NCI-H1105 (cell line): ENCODE data around the gene PRKCZ.

Experiments used
- DNase-seq: peaks from one replicate; lab custom pipeline; 2025; lab: John Stamatoyannopoulos, UW

PRKCZ gene

DNA sequence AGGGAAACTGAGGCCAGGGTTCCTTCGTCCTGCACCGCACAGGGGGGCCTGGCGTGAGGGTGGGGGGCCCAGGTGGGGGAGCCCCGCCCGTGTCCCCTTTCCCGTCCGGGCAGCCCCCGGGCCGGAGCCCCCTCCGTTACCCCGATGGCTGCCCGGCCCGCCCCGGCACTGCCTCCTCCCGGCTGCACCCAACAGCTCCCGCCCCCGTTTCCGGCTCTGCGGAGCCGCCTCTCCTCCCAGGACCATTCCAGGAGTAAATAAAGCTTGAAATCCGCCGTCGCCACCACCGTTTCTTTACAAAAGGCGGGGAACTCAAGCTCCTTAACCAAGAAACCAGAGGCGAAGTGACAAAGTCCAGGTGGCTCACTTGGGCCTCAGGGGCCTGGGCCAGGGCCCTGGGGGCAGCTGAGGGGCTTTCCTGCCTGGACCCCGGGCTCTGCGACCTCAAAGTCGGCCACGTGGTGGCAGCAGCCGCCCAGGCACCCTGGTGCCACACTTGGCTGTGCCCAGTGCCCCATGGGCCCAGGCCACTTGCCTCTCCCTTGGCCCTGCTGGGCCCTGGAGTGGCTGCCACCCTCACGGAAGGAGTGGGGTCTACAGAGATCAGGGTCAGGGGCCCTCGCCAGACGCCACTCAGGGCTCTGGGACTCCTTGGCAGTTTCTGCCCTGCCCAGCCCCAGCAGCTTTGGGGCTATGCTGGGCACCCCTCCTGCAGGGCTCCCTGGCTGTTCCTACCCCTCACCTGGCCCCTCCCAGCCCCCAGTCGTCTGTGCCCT, 144.9 kb downstream of the PRKCZ start:
- peak; percentile 70 for DNase-seq

DNA sequence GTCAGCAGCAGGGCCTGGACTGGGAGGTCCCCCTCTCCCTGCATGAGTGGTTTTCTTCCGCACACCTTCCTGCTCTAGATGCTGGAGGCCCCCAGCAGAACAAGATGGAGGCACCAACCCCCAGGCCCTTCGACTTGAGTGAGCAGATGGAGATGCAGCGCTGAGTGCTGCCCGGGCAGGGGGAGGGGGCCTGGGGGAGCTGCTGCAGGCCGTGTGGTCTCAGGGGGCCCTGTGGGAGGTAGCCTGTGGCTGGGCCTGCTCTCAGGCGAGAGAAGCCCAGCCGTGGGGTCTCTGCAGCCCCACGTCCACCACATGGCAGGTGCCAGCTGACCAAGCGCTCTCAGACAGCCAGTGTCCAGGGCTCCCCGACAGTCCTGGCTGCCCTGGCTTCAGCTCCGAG, 145.6 kb downstream of the PRKCZ start:
- no peak for DNase-seq

DNA sequence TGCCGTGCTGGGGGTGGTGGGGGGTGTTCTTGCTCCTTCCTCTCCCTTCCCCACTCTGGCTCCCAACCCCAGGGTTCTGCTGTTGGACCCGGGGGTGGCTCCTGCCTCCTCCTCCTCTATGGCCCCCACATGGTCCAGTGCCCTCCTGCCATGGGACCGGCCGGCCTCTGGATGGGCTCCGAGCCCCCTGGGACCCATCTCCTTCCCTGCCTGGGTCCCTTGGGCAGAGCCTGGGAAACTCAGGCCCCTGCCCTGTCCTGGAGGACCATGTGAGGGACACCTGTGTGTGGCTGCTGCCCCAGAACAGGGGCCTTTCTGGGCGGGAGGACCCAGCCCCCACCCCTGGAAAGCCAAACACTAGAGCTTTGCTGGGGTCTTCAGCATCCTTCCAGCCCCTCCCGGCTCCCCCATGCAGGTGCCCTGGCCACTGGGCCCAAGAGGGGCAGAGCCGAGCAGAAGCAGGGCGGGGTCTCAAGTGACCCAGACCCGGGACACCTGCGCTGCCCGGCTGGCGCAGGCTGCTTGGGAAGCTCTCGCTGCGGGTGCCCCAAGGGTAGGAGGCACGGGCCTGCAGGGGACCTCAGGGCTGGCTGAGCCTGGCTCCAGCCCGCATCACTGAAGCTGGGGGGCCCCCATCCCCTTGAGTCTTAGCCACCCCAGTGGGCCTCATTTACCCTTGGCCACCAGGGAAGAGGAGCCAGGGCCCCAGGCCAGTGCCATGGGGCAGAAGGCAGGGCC, 146.9 kb downstream of the PRKCZ start:
- DNase-seq: no peak

DNA sequence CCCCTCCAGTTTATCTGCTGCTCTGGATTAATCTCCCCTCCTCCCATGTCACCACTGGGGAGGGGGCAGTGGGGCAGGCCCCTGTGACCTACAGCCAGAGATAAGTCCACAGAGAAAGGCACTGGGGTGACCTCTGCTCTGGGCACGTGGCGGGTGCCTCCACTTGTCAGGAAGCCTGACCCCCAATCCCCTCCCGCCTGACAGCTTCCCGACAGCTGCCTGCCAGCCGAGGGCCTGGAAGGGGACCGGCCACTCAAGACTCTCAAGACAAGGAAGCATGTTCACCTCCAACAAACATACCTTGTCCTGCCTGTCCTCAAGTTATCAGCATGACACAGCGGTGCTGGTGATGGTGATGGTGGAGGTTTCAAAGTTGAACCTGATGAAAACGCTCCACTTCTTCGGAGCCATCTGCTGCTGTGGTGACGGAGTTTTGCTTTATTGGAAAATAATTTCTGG, 147.5 kb downstream of the PRKCZ start:
- no peak for DNase-seq

DNA sequence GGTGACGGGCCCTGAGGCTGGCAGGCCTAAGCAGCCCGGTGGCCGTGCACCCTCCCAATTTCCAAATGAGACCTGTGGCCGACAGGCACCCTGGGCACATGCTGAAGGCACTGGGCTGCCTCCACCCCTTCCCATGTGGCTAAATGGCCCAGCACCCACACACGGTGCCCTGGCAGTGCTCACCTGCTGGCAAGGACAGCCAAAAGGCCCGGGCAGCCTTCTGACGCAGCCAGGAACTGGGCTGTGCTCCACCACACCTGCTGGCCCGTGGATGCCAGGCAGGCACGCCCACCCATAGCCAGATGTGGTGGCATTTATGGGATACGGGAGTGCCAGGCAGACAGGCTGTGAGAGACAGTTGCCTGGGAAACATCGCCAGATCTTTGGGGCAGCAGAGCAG, 148.4 kb downstream of the PRKCZ start:
- no peak for DNase-seq

DNA sequence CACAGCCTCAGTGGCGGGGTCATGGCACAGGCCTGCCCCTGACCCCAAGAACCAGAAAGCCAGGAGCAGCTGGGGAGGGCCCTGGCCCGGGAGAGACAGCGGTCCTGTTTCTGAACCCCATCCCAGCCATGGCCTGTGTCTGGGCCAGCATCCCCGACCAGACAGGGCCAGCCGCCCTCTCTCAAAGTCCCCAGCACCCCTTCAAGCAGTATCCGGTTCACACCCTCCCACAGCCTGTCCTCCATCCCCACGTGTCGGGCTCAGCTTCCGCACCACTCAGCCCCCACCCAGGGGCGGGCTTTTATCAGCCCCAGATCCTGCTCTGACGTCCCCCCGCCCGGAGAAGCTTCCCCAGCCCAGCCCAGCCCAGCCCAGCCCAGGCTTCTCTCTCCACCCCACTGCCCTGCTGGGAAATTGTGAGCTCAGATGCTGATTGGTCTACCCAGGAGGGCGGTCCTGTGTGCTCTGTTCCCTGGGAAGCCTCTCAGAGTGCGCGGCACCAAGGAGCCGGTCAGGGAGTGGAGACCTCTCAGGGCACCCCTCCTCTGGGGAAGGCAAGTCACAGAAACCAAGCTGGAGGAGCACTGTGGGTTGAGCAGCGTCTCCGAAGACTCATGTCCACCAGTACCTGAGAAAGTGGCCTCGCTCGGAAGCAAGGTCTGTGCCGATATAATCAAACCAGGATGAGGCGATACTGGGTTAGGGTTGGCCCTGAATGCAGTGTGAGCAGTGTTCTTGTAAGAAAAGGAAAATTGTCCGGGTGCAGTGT, 149.0 kb downstream of the PRKCZ start:
- no peak for DNase-seq

DNA sequence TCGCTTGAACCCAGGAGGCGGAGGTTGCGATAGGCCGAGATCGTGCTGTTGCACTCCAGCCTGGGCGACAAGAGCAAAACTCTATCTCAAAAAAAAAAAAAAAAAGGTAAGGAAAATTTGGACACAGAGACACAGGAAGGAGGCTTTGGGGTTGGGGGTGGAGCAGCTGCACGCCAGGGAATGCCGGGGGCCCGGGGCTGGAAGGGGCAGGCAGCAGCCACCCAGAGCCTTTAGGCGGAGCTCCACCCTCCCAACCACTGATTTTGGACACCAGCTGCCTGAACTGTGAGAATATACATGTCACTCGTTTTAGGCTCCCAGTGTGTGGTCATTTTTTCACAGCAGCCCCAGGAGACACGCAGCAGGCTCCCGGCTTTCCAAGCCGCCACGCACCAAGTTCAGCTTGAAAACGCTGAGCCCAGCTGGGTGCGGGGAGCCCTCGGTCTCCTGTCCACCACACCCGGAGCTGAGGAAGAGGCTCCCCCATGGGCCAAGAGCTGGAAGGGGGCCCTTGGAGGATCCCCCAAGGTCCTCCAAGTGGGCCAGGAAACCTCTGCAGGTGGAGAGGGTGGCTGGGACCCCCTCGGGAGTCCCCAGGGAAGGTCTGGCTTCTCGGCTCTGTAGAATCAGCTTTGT, 150.2 kb downstream of the PRKCZ start:
- no peak for DNase-seq

DNA sequence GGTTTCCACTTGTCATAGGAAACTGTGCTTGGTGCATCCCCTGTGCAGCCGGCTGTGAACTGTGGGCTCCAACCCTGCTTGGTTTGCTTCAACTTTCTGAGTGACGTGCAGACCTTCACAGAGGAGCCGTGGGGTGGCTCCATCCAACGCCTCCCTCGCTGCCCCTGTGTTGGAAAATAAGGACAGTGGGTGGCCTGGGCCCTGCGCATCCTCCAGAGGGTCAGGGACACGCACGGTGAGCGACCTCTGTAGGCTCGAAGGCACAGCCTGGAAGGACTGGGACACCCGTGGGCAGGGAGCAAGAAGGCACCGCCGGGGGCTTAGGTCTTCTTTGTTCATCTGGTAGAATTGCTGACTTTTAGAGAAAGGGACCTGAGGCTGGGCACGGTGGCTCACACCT, 150.9 kb downstream of the PRKCZ start:
- no peak for DNase-seq

DNA sequence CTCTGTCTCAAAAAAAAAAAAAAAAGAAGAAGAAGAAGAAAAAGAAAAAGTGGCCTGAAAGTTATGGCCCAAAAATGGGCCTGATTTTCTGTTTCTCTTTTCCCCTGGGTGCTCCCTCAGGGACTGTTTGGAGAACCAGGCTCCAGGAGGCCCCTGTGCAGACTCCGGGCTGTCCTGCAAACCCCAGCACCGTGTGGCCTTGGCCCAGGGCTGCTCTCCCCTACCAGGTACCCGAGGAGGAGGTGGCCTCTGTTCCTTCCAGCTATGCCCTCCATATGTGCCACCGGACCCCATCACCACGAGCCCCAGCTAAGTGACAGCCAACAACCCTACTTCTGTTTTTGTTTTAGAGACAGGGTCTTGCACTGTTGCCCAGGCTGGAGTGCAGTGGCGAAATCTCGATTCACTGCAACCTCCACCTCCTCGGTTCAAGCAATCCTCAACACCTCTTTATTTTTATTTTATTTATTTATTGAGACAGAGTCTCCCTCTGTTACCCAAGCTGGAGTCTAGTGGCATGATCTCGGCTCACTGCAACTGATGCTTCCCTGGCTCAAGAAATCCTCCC, 151.9 kb downstream of the PRKCZ start:
- DNase-seq: no peak

DNA sequence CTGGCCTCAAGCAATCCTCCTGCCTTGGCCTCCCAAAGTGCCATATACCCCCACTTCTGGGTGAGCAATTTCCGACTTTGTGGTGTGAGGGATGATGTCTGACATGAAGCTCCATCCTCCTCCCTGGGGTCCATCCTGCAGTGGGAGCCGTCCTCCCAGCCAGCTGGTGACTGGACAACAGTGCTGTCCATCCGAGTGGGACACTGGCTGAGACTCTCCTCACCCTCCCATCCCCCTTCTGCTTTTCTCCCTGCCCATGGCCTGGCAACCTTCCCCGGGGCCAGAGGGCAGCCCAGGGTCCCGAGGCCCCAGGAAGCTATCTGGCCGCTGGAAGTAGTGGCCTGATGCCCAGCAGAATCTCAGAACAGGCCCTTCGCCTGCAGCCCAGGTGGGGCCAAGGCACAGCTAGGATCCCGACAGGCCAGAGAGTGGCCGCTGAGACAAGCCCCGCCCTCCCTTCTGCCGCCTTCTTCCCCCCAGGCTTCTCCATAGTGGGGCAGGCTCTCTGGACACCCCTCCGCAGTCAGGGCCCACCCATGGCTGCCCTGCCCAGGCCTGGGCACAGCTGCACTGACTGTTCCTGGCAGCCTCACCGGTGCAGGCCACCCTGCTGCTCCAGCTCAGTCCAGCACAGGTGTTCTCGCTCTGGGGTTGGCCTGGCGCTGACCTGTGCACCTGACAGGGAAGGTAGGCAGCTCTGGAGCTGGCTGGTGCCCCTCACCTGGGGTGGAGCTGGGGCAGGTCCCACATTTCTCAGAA, 152.8 kb downstream of the PRKCZ start:
- DNase-seq: no peak

DNA sequence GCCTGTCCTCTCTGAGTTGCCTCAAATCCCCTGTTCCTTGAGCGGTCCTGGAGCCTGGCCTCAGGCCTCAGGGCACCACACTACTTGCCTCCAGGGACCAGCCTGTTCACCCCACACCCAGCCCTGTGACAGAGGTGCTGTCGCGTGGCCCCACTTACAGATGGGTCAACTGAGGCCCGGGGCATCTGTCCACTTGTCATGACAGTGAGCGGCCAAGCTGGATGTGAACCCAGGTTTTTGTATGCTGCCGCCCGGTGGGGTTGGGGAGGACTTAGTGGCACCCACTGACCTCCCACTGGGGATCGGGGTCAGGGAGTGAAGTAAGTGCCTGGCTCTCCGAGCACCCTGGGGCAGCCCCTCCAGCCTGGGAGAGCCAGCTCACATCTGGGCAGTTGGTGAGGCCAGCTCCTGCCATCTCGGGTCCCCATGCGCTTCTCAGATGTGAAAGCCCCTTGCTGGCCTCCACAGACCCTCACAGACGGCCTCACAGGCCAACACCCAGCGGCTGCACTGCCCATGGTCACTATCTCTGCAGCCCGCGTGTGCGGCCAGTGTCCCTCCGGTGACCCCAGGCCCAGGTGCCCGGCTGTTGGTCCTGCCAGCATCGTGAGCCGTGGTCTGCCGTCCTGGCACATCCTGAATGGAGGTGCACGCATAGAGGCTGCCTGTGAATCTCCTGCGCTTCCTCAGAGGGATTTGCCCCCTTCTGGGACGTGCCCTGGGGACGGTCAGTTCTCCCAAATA, 153.6 kb downstream of the PRKCZ start:
- DNase-seq: no peak

DNA sequence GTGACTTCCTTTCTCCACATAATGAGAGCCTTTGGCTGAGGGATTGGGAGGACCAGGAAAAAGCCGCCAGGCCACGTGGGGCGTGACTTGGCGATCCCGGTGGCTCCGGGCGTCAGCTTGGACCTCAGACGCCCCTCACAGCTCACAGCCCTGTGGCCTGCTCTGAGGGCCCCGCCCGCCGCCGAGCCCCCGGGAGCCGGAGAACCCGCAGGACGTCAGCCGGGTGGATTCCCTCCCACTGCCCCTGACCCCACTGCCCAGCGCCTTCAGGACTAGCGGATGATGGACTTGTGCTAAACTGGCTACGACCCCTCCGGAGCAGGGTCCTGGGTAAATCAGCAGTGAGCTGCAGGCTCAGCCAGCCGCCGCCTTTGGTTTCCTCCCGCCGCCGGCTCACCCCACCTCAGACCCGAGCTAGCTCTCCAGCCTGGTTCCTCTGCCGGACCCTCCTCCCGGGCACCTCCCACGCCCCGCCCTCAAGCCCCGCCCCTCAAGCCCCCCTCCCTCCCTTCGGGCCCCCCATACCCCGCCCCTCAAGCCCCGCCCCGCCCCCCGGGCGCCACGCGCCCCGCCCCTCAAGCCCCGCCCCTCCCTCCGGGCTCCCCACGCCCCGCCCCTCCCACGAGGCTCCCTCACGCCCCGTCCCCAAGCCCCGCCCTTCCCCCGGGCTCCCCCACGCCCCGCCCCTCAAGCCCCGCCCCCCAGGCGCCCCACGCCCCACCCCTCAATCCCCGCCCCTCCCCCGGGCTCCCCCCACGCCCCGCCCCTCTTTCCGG, 154.4 kb downstream of the PRKCZ start:
- peak; percentile 66 for DNase-seq

DNA sequence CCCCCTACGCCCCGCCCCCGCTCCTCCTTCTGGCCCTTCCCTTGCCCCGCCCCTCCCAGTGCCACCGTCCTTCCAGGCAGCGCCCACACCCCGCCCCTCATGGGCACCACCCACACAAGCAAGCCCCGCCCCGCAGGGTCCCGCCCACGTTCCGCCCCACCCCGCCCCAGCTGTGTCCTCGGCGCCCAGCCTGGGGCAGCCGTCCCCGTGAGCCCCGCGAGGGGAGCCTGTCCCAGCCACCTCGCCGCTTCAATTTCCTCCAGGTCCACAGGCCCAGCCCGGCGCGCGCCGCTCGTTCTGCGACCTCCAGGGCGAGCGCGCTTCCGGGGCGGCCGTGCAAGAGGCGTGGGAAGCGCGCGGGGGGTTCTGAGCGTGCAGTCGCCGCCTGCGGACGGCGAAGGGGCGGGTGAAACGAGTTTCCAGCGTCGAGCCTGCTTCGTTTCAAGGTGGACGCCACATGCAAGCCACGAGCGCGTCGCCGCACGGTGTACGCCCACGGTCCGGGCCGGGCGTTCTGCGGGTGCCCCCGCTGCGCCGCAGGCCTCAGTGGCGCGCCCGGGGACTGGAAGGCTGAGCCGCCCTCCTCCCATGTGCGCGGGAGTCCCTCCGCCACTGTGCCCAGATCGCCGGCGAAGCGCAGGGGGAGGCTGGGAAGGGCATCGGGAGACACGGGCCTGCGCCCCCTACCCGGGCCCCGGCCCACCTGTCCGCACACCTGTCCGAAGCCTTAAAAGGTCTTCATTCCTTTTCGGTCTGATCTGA, 155.2 kb downstream of the PRKCZ start:
- no peak for DNase-seq

DNA sequence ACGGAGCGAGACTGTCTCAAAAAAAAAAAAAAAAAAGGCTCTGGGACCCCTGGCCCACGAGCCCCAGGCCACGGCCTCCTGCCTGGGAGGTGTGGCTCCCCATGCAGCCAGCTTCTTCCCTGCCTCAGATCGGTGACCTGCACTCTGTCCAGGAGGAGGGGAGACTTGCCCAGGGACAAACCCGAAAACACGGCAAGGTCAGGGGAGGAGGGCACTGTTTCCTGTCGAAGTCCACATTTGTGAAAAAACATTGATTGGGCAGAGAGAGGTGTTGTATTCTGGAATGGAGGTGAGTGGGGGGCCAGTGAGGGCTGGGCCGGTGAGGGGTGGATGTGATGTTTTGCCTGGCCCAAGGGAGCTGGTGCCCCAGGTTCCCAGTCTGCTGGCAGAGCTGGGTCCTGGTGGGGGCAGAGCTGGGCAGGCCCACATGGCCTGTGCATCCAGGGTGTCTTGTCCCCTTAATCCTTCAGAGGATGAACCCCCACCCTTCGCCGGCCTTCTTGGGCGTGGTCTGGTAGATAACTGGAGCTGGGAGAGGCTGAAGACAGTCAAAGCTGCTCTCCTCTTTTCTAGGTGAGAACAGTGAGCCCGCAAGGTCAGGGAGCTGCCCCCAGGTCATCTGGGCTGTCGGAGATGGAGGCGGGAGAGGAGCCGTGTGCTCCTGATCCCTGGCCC, 156.7 kb downstream of the PRKCZ start:
- DNase-seq: no peak

DNA sequence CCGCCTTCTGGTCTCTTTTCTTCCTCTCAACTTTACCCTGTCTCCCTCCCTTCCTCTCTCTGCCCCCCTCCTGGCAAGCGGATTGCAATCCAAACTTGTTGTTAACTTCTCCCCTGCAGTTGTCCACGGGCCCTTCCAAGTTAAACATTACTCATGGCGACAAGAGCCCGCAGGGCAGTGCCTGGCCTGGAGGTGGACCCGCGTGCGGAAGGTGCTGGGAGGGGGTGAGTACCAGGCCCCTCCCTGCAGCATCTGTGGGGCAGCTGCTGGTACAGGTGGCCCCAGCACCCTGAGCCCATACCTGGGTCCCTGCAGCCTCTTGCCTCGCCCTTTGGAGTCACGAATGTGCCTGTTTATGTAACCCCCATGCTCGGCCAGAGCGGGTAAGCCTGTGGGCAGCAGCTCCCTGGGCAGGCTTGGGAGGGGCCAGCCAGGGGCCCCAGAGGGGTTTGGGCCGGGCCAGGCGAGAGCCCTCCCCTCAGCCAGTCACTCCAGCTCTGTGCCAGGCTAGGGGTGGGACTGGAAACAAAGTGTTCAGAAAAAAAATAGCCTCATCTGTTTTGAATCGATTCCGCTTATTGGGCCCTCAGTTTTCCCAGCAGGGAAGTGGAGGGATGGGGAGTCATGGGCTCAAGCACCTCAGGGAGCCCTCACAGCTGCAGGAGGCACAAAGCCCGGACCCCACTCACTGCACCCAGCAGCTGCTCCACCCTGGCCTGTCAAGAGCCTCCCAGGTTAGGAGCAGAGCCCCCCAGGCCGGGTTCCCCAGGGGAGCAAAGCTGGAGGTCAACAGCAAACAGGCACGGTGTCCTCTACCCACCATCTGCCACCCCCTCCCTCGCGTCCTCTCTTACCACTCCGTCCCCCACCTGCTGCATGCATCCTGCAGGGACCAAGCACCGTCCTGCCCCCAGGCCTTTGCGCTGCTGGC, 158.4 kb downstream of the PRKCZ start:
- DNase-seq: no peak

DNA sequence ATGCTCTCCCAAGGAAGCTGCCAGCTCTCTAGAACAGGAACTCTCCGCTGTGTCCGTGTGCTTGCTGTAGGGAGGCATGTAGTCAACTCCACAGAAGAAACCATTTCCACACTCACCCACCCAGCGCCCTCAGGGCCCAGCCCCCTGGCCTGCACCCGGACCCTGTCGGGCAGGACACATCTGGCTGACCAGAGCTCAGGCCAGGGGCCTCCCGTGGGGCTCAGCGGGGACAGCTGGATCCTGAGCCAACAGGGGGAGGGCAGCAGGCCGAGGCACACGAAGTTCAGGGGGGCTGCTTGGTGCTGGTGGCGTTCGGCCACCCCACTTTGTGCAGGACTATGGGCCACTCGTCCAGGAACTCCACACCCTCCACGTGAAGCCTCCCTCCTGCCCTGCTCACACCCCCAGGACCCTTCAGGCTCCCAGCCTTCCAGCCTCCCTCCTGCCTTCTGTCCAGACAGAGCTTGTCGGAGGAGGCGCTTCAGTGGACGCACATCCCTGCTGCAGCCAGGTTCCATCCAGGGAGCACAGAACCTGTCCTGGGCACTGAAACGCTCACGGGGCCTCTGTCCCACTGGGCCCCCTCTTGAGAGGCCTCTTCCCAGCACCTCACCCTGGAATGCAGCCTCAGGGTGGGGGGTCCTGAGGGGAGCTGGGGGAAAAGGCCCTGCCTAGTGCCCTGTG, 159.3 kb downstream of the PRKCZ start:
- DNase-seq: no peak
